ENCODE results near the gene DPPA5. TPM values are rescaled to one million over a fixed set of nuclear protein-coding genes. Genes with fewer than 3 reads are reported as not detected.

DPPA5 gene
- total and polyA plus RNA-seq, 2 donors (not counting 3 experiments of a cell fraction or from before 2014, with no cell fraction given), result not detected

- CTCF ChIA-PET, result no interaction called here
- DNase-seq (ENCODE audit: low read depth, low spot score), result no peak
Measured at GRCh38 chr6:73340048-73340447, 14.0 kb downstream of the DPPA5 start.

More at GRCh38 chr6:73340048-73340447, 14.0 kb downstream of the DPPA5 start:
- H3K79me2 ChIP-seq (ENCODE audit: control insufficient read depth, insufficient read depth, low read length), result no peaks in the 10 kb centered on the region
- peaks cover 0 to 2% of the 10 kb centered on the region in 2 experiments for H3K27me3 ChIP-seq (ENCODE audit: control insufficient read depth in 2 of 2, insufficient read depth in 2 of 2, low read length in 2 of 2)
- no peak overlapping the region for H3K9ac ChIP-seq (replicated peaks; ENCODE audit: extremely low read depth, insufficient read depth, low read length)
- FAIRE-seq, result no peak
- no peaks in the 10 kb centered on the region for H4K20me1 ChIP-seq (replicated peaks; ENCODE audit: control insufficient read depth, extremely low read depth, insufficient read depth, low read length)
- TF ChIP-seq EZH2 (IDR thresholded peaks at IDR 0.05; ENCODE audit: borderline replicate concordance, low read depth, low read length, severe bottlenecking) (no peak), JUN (IDR thresholded peaks at IDR 0.05; ENCODE audit: borderline replicate concordance, insufficient read depth, insufficient read length, low read depth) (no peak), GATA2 (IDR thresholded peaks at IDR 0.05; ENCODE audit: insufficient read depth, insufficient read length, low read depth, low read length) (no peak), POLR2A (IDR thresholded peaks at IDR 0.05; ENCODE audit: low read depth, low read length) (no peak), MAX (IDR thresholded peaks at IDR 0.05; ENCODE audit: insufficient read depth, insufficient read length) (no peak), CTCF (IDR thresholded peaks at IDR 0.05; ENCODE audit: extremely low read depth in 1 of 2, insufficient read depth in 1 of 2, low read depth in 1 of 2, low read length in 2 of 2) (no peak), MYC (IDR thresholded peaks at IDR 0.05; ENCODE audit: low read depth, low read length) (no peak), FOS (IDR thresholded peaks at IDR 0.05; ENCODE audit: borderline replicate concordance, insufficient read depth, low read length) (no peak), POLR2AphosphoS5 (IDR thresholded peaks at IDR 0.05; ENCODE audit: insufficient read depth, low read depth, low read length) (no peak)
- dilution Hi-C loops (cut with MboI; ENCODE audit: extremely low pct_ligation_motif_present, low sequenced_read_pairs) (no loop called here), intact Hi-C loops (cut with micrococcal nuclease) (no loop called here)
- H3K4me1 ChIP-seq (ENCODE audit: control insufficient read depth, extremely low read depth, insufficient read depth, low read length), result no peaks in the 10 kb centered on the region
- H2AFZ ChIP-seq (ENCODE audit: low read depth, low read length), result no peak overlapping the region
- no peak overlapping the region for H3K4me3 ChIP-seq (replicated peaks in 1 of 3; ENCODE audit: insufficient read depth in 1 of 3, low read depth in 1 of 3, low read length in 3 of 3)
- no peak overlapping the region for H3K27ac ChIP-seq (ENCODE audit: insufficient read depth, low read depth, low read length)
- H3K9me1 ChIP-seq (replicated peaks; ENCODE audit: control insufficient read depth, extremely low read depth, insufficient read depth, low read length), result no peaks in the 10 kb centered on the region
- H3K36me3 ChIP-seq (ENCODE audit: control insufficient read depth in 2 of 2, extremely low read depth in 1 of 2, insufficient read depth in 2 of 2, low read length in 2 of 2), result no peaks in the 10 kb centered on the region
- no peak overlapping the region for H3K4me2 ChIP-seq (ENCODE audit: insufficient read depth, low read length)
- H3K9me3 ChIP-seq (replicated peaks; ENCODE audit: control insufficient read depth, insufficient read depth, low read length), result no peaks in the 10 kb centered on the region
- no TSS peak for BruUV-seq (replicated peaks)
- POLR2A ChIA-PET, result no interaction called here
